Astrocyte (in vitro differentiated cells and primary cell): Measurements from ENCODE around the gene VWA8. TPM values are rescaled to one million over a fixed set of nuclear protein-coding genes. Genes with fewer than 3 reads are reported as not detected.

Experiments
- DNase-seq: peaks from one replicate; pipeline ENCODE4 v3.0.0-alpha.2; 2010; ENCODE audit warnings: low read depth
- FAIRE-seq: peaks from 2 replicates; lab custom pipeline; 2011; peaks lifted over from hg19 to GRCh38; lab: Jason Lieb, UNC
- H2AFZ ChIP-seq: 2 replicates; pipeline ENCODE4 v1.6.0; 2012; ENCODE audit warnings: low read depth, low read length, inconsistent platforms
- H3K27ac ChIP-seq: 2 replicates; pipeline ENCODE4 v1.5.1; 2011; ENCODE audit warnings: low read depth, low read length, inconsistent platforms
- H3K27me3 ChIP-seq: 2 replicates; pipeline ENCODE4 v1.6.0; 2011; ENCODE audit warnings: low read length, inconsistent platforms; ENCODE audit not compliant: insufficient read depth
- H3K36me3 ChIP-seq: 2 replicates; pipeline ENCODE4 v1.5.1; 2011; ENCODE audit warnings: low read length, inconsistent platforms; ENCODE audit not compliant: insufficient read depth
- H3K4me1 ChIP-seq: 2 replicates; pipeline ENCODE4 v1.5.1; 2011; ENCODE audit warnings: low read length, inconsistent platforms; ENCODE audit not compliant: insufficient read depth
- H3K4me2 ChIP-seq: 2 replicates; pipeline ENCODE4 v1.6.0; 2012; ENCODE audit warnings: low read length, inconsistent platforms
- H3K4me3 ChIP-seq: 2 replicates; pipeline ENCODE4 v1.5.1; 2011; ENCODE audit warnings: low read depth, mild to moderate bottlenecking, low read length, inconsistent platforms; ENCODE audit not compliant: insufficient read depth
- H3K79me2 ChIP-seq: 2 replicates; pipeline ENCODE4 v1.6.0; 2012; ENCODE audit warnings: mild to moderate bottlenecking, low read length, inconsistent platforms; ENCODE audit not compliant: insufficient read depth
- H3K9ac ChIP-seq: 2 replicates; pipeline ENCODE4 v1.6.0; 2012; ENCODE audit warnings: mild to moderate bottlenecking, low read length, inconsistent platforms
- H3K9me3 ChIP-seq: 2 replicates; pipeline ENCODE4 v1.5.1; 2012; ENCODE audit warnings: low read depth, mild to moderate bottlenecking, low read length, inconsistent platforms; ENCODE audit not compliant: insufficient read depth
- H4K20me1 ChIP-seq: 2 replicates; pipeline ENCODE4 v1.6.0; 2012; ENCODE audit warnings: low read length, inconsistent platforms; ENCODE audit not compliant: insufficient read depth
- H3K27ac Mint-ChIP-seq: one replicate; pipeline ENCODE4 v1.8.0; 2021; ENCODE audit warnings: mild to moderate bottlenecking, mixed read lengths; ENCODE audit not compliant: unreplicated experiment
- H3K27me3 Mint-ChIP-seq: one replicate; pipeline ENCODE4 v1.8.0; 2021; ENCODE audit warnings: low read depth, mixed read lengths; ENCODE audit not compliant: unreplicated experiment
- H3K36me3 Mint-ChIP-seq: one replicate; pipeline ENCODE4 v1.8.0; 2021; ENCODE audit warnings: low read depth, mixed read lengths; ENCODE audit not compliant: unreplicated experiment
- H3K4me1 Mint-ChIP-seq: one replicate; pipeline ENCODE4 v1.8.0; 2021; ENCODE audit warnings: low read depth, mixed read lengths; ENCODE audit not compliant: unreplicated experiment
- H3K4me3 Mint-ChIP-seq: one replicate; pipeline ENCODE4 v1.8.0; 2021; ENCODE audit warnings: mild to moderate bottlenecking, moderate library complexity, mixed read lengths; ENCODE audit not compliant: unreplicated experiment
- H3K9me3 Mint-ChIP-seq: one replicate; pipeline ENCODE4 v1.8.0; 2021; ENCODE audit warnings: mild to moderate bottlenecking, mixed read lengths; ENCODE audit not compliant: unreplicated experiment
- CTCF ChIP-seq: IDR thresholded peaks from 2 replicates; pipeline ENCODE4 v1.5.1; 2011; ENCODE audit warnings: low read depth, mild to moderate bottlenecking, inconsistent platforms, low read length, moderate library complexity; ENCODE audit not compliant: insufficient read depth
- EZH2 ChIP-seq: IDR thresholded peaks from 2 replicates; pipeline ENCODE4 v1.6.1; 2012; ENCODE audit warnings: mild to moderate bottlenecking, low read length, inconsistent platforms; ENCODE audit not compliant: insufficient read depth
- total RNA-seq: library from RNA; stranded (reverse); gene quantifications from 2 replicates; pipeline ENCODE4 v1.2.1, GENCODE V29; 2021

The VWA8 gene
- total RNA-seq, 1 donor from 2014 or later = 15.6 TPM

GRCh38 chr13:41580345-41580744 is 380.6 kb downstream of the VWA8 start:
- H3K4me2 ChIP-seq = no peak overlapping the region
- Mint-ChIP-seq H3K27me3 (no peaks in the 10 kb centered on the region), H3K36me3 (peaks cover 13% of the 10 kb centered on the region), H3K9me3 (no peaks in the 10 kb centered on the region), H3K4me1 (no peaks in the 10 kb centered on the region), H3K27ac (no peak overlapping the region), H3K4me3 (no peak overlapping the region)
- H3K9me3 ChIP-seq = no peaks in the 10 kb centered on the region
- no peak overlapping the region for H3K27ac ChIP-seq
- no peaks in the 10 kb centered on the region for H3K79me2 ChIP-seq
- TF ChIP-seq CTCF (no peak), EZH2 (no peak)
- no peaks in the 10 kb centered on the region for H3K27me3 ChIP-seq
- no peak overlapping the region for H3K4me3 ChIP-seq
- H3K9ac ChIP-seq = no peak overlapping the region
- FAIRE-seq (no peak), DNase-seq (no peak)
- no peak overlapping the region for H2AFZ ChIP-seq
- H3K36me3 ChIP-seq = no peaks in the 10 kb centered on the region
- peaks cover 6% of the 10 kb centered on the region for H3K4me1 ChIP-seq
- no peaks in the 10 kb centered on the region for H4K20me1 ChIP-seq

- Mint-ChIP-seq H3K4me3 (no peak overlapping the region), H3K36me3 (peaks cover 15% of the 10 kb centered on the region), H3K27ac (no peak overlapping the region), H3K9me3 (no peaks in the 10 kb centered on the region), H3K27me3 (no peaks in the 10 kb centered on the region), H3K4me1 (no peaks in the 10 kb centered on the region)
- no peak for TF ChIP-seq EZH2
- no peak for TF ChIP-seq CTCF
- no peak for DNase-seq
- no peak for FAIRE-seq
- no peak overlapping the region for H3K4me2 ChIP-seq
- H4K20me1 ChIP-seq = no peaks in the 10 kb centered on the region
- H3K9me3 ChIP-seq = no peaks in the 10 kb centered on the region
- H3K9ac ChIP-seq = no peak overlapping the region
- H2AFZ ChIP-seq = no peak overlapping the region
- H3K27ac ChIP-seq = no peak overlapping the region
- H3K27me3 ChIP-seq = no peaks in the 10 kb centered on the region
- no peaks in the 10 kb centered on the region for H3K79me2 ChIP-seq
- H3K4me3 ChIP-seq = no peak overlapping the region
- H3K36me3 ChIP-seq = no peaks in the 10 kb centered on the region
- H3K4me1 ChIP-seq = peaks cover 6% of the 10 kb centered on the region
These were observed 381.0 kb downstream of the VWA8 start for GRCh38 chr13:41579881-41580280.

- Histone ChIP-seq H3K4me1 (peaks cover 6% of the 10 kb centered on the region), H3K9ac (no peak overlapping the region), H3K4me3 (no peak overlapping the region), H3K36me3 (no peaks in the 10 kb centered on the region), H2AFZ (no peak overlapping the region), H3K79me2 (no peaks in the 10 kb centered on the region), H3K27ac (no peak overlapping the region), H3K9me3 (no peaks in the 10 kb centered on the region), H4K20me1 (no peaks in the 10 kb centered on the region), H3K4me2 (no peak overlapping the region), H3K27me3 (no peaks in the 10 kb centered on the region)
- no peaks in the 10 kb centered on the region for H3K9me3 Mint-ChIP-seq
- no peaks in the 10 kb centered on the region for H3K27me3 Mint-ChIP-seq
- H3K36me3 Mint-ChIP-seq = peaks cover 22% of the 10 kb centered on the region
- TF ChIP-seq CTCF (no peak), EZH2 (no peak)
- H3K4me3 Mint-ChIP-seq = no peak overlapping the region
- H3K4me1 Mint-ChIP-seq = no peaks in the 10 kb centered on the region
- H3K27ac Mint-ChIP-seq = no peak overlapping the region
- no peak for DNase-seq
- FAIRE-seq = no peak
These were observed 381.7 kb downstream of the VWA8 start for GRCh38 chr13:41579168-41579567.
